GDM1 (cell line): Measurements from ENCODE around the gene CYCS.
"Not testable (repeated sequence)": the region's sequence is repeated elsewhere in the genome, so short reads cannot be mapped to it uniquely, and the experiment has no call there.

Experiments
- DNase-seq: peaks from one replicate; lab custom pipeline; 2025; lab: John Stamatoyannopoulos, UW

CYCS gene

DNA sequence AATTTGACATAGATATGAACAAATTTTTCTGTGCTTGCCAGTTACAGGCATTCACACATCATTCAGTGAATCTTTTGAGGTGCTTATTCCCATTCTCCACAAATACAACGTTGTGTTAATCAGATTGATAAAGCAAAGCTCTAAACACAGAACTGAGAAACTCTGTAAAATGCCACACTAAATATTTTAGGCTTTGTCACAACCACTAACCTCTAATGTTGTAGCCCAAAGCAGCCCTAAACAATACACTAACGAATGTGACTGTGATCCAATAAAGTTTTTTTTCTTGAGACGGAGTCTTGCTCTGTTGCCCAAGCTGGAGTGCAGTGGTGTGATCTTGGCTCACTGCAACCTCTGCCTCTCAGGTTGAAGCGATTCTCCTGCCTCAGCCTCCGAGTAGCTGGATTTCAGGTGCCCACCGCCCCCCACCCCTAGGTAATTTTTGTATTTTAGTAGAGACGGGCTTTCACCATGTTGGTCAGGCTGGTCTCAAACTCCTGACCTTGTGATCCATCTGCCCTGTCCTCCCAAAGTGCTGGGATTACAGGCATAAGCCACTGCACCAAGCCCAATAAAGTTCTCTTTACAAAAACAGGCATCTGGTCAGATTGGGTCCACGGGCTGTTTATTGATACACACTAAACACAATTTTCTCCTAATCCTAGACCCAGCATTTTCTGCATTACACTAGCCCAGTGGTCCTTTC, 6.9 kb downstream of the CYCS start:
- no peak for DNase-seq

DNA sequence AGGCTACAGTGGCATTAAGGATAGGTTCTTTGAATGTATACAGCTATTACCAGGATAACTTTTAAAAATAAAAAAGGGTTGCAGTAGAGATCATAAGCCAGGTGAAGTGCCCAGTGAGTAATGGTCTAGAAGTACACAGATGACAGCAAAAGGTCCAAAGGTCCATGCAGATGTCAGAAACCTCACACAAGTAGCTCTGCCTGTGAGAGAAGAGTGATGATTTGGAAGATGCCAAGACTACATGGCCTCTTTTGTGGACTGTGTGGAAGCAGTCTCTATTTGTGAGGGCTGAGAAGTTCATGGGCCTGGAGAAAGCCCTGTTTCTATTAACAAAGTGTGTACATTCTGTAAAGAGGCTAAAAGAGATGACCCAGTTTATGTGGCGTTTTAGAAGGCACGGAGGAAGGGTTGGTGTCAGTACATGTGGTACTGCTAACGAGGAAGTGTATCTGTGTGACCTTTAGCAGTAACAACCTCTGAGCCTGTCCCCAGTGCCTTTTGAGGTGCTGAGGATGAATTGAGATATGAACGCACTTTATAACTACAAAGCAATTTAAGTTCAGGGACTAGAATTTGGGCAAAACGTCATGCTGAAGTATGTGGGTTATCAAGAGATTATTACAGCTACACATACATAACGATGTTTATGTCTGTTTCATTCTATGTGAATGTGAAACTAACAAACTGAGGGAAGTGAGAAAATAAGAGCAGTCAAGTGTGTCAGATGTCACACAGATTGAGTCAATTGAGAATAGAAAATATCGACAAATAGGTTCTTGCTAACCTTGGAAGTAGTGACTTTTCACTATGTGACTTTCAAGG, 7.6 kb downstream of the CYCS start:
- no peak for DNase-seq

DNA sequence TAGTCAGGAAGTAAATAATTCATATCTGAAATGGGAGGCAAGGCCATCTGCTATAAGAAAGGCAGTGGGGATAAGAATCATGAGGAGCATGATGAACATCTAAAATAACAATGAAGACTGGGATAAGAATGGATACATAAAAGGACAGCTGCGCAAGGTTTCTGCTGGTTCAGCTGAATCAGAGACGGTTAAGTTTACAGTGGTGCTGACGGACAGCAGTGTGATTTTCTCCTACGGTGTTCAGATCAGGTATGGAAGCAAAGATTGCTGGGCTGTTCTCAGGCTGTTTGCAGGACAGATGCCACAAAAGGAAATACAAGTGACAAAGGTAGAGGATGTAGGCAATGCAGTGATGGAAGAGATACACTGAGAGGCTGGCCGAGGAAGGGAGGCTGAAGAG, 8.4 kb downstream of the CYCS start:
- no peak for DNase-seq

DNA sequence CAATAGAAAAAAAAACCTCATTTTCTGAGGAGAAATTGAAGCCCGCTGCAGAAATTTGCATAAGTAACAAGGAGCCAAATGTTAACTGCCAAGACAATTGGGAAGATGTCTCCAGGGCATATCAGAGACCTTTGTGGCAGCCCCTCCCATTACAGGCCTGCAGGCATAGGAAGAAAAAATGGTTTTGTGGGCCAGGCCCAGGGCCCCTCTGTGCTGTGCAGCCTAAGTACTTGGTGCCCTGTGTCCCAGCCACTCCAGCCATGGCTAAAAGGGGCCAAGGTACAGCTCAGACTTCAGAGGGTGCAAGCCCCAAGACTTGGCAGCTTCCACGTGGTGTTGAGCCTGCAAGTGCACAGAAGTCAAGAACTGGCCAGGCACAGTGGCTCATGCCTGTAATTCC, 14.5 kb downstream of the CYCS start:
- not testable (repeated sequence) for DNase-seq

DNA sequence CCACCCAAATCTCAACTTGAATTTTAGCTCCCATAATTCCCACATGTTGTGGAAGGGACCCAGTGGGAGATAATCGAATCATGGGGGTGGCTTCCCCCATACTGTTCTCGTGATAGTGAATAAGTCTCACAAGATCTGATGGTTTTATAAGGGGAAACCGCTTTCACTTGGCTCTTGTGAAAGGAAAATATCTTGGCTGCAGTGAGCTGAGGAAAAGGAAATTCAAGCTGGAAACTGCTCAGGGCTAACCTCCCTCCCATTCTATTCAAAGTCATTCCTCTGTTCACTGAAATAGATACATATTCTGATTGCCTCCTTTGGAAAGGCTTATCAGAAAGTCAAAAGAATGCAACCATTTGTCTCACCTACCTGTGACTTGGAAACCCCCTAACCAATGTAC, 15.8 kb downstream of the CYCS start:
- no peak for DNase-seq

DNA sequence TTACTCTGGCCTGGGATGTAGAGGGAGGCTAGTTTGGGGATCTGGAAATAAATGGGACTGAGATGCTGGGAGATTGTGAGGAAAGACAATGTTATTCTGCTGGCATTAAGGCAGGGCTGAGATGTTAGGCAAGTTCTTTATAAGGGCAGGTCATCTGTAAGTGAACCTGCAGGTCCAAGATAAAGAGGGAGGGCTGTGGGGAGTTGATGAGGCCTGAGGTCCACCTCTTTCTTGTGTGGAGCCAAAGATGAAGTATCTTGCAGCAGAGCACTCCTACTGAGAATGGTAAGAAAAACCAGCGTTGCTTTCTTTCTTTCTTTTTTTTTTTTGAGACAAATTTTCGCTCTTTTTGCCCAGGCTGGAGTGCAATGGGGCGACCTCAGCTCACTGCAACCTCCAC, 19.1 kb downstream of the CYCS start:
- DNase-seq = no peak

DNA sequence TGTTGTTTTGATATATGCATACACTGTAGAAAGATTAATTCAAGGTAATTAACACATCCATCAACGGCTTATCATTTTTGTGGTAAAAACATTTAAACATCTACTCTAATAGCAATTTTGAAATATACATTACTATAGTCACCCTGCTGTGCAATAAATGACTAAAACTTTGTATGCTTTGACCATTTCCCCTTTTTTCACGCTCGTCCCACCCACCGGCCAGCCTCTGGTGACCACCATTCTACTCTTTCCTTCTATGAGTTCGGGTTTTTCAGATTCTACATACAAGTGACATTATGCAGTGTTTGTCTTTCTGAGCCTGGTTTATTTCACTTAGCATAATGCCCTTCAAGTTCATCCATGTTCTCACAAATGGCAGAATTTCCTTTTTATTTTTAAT, 21.3 kb downstream of the CYCS start:
- no peak for DNase-seq

DNA sequence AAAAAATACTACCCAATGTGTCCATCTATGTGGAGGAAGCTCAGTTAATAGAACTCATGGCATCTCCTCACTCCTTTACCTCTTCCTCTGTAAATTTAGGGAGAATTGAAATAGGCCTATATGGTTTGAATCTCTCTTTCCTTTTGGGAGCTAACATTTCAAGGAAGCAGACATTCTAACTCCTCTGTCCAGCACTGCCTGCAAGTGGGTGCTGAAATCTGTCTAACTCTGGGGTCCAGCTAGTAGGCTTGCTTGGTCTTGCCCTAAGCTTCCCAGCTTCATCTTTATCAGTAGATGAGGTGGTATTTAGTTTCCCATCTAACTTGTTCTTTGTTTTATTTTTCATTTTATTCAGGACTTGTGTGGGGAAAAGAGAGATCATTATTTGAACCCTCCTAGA, 23.2 kb downstream of the CYCS start:
- DNase-seq = no peak

DNA sequence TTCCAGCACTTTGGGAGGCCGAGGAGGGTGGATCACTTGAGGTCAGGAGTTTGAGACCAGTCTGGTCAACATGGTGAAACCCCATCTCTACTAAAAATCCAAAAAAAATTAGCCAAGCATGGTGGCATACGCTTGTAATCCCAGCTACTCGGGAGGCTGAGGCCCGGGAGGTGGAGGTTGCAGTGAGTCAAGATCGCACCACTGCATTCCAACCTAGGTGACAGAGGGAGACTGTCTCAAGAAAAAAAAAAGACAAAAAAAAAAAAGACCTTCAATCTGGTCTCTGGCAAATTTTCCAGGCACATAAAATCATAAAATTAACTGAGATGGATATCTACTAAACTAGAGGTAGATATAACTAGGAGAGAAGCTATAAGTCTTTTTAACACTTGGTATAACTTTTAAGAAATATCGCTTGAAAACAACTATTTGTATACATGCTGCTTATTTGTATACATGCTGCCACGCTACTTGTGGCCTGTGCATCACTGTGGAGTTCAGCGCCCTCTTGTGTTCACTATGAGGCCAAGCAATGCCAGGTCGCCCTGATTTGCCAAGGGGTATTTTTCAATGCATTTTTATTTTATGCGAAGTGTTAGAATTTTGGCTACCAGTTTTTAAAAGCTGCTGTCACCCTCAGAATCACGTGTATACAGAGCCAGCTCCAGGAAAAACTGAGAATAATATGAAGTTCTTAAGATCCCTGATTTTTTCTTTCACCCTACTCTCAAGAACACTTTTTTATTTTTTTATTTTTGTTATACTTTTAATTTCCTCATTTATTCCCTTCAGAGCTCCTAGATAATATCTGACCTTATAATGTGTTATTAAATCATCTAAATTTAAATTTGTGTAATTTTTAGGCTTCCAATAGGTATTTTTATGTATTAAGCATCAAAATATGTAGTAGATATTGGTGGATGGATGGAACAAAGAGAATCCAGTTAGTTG, 26.7 kb downstream of the CYCS start:
- DNase-seq = peak; percentile 28

DNA sequence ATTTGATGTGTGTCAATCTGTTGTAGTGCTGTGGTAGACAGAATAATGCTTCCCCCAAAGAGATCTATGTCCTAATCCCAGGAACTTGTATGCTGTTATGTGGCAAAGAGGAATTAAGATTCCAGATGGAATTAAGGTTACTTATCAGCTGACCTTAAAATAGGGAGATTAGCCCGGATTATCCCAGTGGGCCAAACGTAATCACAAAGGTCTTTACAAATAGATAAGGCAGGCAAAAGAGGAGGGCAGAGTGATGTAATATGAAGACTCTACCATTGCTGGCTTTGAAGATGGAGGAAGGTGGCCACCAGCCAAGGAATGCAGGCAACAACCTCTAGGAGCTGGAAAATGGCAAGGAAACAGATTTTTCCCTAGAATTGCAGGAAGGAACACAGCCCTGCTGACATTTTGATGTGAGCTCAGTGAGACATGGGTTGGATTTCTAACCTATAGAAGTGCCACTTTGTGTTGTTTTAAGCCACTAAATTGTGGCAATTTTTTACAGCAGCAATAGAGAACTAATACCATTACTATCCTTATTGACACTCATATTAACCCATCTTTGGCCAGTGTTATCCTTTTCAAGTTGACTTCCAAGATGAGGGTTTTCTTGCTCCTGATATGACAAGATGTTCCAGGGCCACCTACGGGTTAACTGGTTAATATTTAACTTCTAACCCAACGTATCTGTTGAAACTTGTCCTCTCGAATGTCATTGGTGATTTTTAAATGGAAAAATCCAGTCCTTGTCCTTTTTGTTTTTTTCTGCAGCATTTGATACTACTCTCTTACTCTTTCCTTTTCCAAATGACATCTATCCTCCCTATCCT, 29.3 kb downstream of the CYCS start:
- DNase-seq = no peak

DNA sequence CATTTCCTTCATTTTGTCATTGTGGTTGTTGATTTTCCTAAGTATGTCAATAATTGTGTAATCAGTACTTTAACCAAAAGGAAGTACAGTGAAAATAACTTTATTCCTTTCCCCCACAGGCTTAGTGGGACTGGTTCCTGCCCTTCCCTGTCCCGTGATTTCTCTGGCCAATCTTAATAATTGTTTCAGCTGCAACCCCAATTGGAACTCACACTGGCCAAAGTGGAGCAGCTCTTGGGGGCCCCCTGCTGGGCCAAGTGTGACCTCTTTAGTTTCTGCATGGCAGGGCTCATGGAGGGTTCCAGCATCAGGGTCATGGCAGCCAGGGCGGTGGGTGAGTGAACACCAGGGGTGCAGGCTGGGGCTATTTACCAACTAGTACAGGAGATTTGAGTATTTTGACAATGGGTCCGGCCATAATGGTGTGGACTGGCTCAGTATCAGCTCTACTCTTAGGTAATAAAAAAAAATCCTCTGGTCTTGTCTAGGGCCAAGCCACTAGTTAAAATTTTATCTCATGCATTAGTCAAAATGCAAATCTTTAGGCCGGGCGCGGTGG, 31.7 kb downstream of the CYCS start:
- peak; percentile 34 for DNase-seq

DNA sequence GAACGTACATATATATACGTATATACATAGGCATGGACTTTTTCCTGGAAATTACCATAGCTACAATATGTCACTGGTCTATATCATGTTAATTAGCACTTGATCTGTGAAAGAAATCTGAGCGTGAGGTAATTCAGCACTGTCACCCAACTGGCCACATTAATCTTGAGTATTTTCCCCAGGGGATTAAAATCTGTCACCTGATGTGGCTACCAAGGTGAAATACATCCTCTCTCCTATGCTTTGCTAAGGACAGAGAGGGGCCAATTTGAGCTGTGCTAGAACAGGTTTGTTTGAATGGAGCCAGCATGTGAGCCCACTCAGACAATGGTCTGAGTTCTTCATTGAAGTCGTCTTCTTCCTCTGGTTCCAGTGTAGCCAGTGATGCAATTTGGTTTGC, 33.3 kb downstream of the CYCS start:
- no peak for DNase-seq

DNA sequence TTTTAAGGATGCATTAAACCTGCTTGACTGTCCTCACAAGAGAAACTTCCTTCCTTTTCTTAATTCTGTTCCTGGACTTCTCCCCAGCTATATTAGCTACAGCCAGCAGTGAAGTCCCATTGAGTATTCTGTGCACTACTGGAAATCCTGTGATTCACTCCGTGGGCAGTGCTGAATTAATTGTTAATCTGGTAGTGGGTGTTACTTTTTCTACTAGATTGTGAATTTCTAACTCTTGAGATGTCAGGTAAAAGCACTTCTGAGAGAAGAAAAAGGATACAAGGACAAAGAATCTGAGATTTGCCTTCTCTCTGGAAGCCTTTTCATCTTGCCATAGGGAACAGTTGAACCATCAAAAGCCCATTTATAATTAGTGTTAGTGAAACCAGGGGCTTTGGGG, 33.9 kb downstream of the CYCS start:
- DNase-seq = no peak

DNA sequence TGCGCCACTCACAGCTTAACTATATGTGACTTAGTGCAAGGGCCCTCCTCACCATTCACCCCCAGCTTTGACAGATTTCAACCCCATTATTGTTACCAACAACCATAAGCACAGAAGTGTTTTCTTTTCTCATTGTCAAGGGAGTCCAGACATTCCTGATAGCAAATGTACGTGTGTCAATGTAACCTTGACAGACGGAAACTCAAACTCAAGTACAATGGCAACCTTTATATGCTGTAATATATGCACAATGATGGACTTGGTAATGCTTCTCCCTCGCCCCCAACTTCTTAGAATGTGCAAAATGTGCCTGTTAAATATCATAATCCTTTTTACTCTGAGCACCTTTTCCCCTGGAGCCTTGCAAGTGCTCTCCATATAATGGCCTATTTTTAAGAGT, 34.7 kb downstream of the CYCS start:
- DNase-seq = no peak

DNA sequence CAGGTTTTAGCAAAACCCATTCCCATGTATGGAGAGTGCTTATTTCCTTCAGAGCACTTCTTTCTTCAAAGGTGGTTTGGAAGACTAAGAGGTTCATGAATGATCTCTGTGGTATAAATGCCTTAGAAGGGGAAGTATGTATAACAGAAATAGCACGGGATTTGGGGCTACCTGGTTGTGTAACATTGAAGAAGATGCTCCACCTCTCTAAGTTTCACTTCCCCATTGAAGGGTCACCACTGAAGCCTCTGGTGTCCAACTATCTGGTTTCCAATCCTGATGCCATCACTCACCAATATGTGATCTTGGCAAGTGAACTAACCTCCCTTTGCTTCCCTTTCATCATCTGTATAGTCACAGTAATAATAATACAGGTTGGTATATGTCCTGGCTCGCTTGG, 37.2 kb downstream of the CYCS start:
- no peak for DNase-seq

DNA sequence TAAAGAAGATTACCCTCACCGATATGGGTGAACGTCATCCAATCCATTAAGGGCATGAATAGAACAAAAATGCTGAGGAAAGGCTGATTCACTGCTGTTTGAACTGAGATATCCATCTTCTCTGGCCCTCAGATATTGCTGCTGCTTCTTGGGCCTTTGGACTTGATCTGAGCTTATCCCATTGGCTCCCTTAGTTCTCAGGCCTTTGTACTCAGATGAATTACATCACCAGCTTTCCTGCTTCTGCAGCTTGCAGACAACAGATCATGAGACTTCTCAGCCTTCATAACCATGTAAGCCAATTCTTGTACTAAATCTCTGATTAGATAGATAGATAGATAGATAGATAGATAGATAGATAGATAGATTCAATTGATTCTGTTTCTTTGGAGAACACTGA, 40.2 kb downstream of the CYCS start:
- no peak for DNase-seq

DNA sequence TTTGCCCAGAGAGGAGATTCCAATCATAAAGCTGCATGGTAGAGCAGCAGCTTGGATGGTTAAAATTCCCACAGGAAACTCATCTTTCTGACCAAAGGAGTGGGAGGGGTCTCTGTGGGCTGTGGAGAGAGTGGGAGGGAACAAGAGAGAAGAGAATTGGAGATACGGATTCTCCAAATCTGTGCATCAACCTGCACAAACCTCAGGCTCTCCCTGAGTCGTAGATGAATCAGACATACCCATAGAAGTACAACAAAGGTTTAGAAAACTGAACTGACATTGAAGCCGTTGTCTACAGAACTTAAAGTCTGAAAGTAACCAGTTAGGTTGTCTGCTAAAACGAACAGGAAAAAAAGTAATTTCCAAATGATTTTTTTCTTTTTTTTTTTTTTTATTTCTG, 41.9 kb downstream of the CYCS start:
- DNase-seq = no peak

DNA sequence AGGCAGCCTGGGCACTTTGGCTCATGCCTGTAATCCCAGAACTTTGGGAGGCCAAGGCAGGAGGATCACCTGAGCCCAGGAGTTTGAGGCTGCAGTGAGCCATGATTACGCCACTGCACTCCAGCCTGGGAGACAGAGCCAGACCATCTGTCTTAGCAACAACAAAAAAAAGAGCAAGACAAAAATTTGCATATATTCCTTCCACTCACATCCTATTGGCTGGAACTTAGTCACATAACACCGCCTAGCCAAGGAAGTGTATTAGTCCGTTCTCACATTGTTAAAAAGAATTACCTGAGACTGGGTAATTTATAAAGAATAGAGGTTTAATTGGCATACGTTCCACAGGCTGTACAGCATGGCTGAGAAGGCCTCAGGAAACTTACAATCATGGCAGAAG, 43.0 kb downstream of the CYCS start:
- not testable (repeated sequence) for DNase-seq

DNA sequence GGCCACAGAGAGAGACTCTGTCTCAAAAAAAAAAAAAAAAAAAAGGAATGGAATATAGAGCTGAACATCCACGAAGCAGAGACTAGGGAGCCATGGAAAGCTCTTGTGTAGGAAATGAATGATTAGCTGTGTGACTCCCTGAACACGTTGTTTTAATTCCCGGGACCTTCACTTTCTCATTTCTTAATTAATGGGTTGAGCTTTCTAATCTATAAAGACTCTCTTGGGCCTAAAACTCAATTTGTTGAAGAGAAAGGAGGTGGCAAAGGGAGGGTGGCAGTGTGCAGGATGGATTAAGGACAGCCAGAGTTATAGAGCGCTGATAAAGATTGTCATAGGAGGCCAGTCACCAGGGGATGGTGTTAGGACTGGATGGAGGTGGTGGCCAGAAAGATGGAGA, 48.0 kb downstream of the CYCS start:
- no peak for DNase-seq

DNA sequence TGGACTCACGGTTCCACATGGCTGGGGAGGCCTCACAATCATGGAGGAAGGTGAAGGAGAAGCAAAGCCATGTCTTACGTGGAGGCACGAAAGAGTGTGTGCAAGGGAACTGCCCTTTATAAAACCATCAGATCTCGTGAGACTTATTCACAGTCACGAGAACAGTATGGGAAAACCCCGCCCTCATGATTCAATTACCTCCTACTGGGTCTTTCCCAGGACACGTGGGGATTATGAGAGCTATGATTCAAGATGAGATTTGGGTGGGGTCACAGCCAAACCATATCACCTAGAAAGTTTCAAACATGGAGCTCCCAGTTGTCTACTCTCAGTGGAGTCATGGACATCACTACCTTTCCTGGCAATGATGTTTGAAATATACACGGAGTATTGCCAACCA, 49.6 kb downstream of the CYCS start:
- DNase-seq = no peak

DNA sequence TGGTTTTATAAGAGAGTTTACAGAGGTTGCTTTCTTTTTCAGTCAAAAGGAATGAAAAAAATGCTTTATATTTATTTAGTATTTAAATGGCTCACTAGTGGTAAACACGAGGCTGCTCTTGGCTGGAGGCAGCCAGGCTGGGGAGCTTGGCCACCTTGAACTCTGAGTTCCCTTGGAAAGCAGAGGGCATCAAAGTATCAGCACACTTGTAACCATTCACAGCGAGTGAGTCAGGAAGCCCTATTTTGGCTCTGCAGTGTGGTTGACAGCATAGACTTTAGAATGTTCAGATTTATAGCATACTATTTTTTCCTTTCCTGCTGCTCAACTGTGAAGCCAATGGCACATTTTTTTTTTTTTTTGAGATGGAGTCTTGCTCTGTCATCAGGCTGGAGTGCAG, 51.6 kb downstream of the CYCS start:
- no peak for DNase-seq
